ENCODE results near the gene CWC25.
"Not testable (repeated sequence)": the region's sequence is repeated elsewhere in the genome, so short reads cannot be mapped to it uniquely, and the experiment has no call there.

CWC25 gene

DNA sequence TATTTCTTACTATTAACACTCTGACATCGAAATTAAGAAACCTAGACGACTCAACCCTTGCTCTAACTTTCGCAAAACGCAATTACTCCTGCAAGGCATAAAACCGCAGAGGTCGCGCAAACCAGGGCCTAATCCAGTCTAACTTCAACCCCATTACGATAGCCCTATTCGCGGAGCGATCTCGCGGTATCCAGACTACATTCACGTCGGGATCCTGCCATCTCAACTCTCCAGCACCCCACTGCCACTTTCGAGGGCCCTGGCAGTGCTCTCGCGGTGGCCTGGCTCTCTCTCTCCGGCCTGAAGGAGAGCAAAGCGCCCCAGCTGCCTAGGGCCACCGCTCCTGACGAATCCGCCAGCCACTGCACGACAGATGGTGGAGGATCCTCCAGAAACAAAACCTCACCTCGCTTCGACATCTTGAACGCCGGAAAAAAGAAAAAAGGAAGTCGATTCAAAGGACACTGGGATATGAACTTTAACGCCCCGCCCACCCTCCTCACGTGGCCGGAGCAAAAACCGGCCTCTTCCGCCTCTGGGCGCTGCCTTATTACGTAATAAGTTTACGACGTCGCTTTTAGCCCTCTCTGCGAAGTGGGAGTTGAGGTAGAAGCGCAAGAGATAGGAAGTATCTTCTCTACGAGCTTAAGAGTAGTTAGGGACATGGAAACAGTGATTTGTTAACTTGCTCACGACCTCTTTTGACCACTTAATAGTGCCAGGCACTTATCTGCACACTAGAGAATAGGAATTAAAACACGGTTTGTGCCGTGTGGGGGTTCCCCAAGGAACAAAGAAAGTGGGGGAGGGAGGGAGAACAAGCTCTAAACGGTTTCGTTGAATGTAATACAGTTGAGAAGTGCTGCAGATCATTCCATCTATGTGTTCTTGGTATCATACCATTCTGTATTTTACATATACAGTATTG lies 28.4 kb upstream of the CWC25 start, which contains the start of gene RPL23:
Gene RPL23, minus strand, starts transcription at position 430 of the 928 bp plus-strand sequence. Its CDS starts 11 bp downstream, at position 419.
- peak; percentile 93 for DNase-seq (ENCODE audit: low spot score)

DNA sequence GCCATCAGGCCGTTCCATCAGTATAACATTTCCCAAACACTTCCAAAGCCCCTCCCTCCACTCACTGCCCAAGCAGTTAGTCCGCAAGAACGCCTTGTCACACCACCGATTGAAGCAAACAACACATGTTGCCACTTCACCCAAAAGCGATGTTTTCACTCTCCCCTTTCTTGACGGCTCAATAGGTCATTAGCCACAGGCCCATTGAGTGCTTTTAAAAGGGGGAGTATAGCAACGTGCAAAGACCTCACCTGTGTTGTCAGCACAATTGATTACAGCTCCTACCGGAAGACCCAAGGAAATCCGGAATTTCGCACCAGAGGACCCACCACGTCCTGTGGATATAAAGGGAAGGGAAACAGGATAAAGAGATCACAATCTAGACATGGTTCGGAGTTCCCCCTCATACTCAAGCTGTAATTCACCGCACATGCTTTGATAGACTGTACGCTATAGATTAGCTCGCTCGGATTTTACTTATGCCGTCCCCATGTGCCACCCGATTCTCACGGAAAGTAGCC lies 27.7 kb upstream of the CWC25 start:
- FAIRE-seq = no peak
- DNase-seq (ENCODE audit: low spot score) = no peak

More for the DNA sequence above, 28.4 kb upstream of the CWC25 start, which contains the start of gene RPL23:
- FAIRE-seq = no peak

DNA sequence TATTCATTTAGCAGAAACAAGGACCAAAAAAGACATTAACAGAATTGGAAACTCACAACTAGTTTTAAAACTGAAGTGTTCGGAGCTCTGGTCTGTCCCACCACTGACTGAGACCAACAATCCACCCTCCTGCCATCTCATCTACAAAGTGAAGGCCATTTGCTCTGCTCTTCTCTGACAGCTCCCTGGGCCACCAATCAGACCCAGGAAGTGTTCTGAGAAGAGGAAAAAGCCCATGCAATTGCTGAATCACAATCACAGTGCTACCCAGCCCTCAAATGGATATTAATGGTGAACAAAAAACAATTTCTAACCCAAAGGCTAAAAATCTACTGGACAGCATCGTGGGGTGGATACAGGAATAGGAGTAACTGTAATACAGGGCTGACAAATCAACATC lies 26.3 kb upstream of the CWC25 start:
- FAIRE-seq (no peak), DNase-seq (ENCODE audit: low spot score) (no peak)

DNA sequence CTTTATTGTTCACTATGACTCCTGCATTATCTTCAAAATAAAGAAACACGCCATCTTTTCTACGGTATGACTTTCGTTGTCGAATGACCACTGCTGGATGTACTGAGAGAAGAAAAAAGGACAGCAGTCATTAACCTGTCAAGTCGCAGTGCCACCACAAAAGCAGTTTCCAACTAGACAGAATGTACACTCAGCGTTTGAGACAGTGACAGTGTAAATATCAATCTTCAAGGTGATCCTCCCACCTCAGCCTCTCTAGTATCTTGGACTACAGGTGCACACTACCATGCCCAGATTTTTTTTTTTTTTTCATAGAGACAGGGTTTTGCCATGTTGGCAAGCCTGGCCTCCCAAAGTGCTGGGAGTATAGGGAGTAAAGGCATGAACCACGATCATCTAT lies 25.3 kb upstream of the CWC25 start:
- DNase-seq (ENCODE audit: low spot score) = no peak
- FAIRE-seq = no peak

DNA sequence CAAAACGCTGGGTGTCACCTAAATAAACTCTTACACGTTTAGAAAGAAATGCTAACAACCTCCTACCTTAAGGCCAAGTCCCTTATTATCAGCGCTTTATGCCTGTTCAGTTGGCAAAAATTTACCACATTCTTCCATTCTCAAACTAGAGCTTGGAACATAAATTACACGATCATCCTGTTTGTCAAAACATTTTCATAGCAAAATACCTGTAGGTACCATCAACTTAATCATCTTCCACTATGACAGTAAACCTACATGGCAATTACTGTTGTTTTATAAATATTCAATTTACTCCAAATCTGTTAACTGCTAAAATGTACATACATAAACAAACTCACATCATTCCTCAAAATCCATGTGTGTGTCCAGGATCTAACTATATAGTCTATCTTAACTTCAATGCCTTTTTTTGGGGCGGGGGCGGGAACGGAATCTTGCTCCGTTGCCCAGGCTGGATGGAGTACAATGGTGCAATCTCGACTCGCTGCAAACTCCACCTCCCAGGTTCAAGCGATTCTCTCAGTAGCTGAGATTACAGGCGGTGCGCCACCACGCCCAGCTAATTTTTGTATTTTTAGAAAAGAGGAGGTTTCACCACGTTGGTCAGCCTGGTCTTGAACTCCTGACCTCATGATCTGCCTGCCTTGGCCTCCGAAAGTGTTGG lies 24.0 kb upstream of the CWC25 start:
- no peak for FAIRE-seq
- DNase-seq (ENCODE audit: low spot score) = no peak

DNA sequence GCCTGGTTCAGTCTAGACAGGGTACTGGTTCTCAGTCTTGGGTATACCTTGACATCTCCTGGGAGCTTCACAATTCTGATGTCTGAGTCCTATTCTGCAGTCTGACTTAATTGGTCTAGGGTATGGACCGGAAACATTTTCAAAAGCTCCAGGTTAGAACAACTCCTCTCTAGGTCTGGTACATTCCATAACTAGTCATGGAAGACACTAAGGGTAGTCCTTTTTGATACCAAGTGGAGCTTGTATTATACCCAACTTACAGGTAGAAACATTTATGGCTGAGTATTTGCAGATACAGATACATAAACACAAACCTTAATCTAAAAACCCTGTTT lies 23.4 kb upstream of the CWC25 start:
- no peak for DNase-seq (ENCODE audit: low spot score)
- no peak for FAIRE-seq

DNA sequence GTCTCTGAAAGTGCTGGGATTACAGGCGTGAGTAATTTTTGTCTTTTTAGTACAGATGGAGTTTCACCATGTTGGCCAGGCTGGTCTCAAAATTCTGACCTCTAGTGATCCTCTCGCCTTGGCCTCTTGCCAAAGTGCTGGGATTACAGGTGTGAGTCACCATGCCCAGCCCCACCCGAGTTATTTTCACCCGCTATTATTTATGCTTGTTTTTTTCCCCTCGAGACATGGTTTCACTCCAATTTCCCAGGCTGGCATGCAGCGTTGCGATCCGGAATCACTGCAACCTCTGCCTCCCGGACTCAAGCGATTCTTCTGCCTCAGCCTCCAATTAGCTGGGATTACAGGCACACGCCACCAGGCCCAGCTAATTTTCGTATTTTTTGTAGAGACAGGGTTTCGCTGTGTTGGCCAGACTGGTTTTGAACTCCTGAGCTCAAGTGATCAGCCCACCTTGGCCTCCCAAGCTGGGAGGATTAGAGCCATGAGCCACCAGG lies 19.2 kb upstream of the CWC25 start:
- FAIRE-seq = no peak
- DNase-seq (ENCODE audit: low spot score) = no peak

DNA sequence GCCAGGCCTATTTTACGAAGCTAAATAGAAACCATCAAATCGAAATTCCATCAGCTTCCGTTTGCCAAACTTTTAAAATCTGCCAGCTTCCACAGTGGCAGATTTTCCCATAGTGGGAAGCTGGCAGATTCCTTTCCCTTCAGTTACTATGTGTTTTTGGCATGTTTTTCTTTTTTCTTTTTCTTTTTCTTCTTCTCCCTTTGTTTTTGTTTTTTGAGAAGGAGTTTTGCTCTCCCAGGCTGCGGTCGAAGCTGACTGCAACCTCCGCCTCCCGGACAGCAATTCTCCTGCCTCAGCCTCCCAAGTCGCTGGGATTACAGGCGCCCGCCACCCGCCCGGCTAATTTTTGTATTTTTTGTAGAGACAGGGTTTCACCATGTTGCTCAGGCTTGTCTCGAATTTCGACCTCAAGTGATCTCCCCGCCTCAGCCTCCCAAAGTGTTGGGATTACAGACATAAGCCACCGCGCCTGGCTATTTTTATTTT lies 684 bp upstream of the CWC25 start:
- DNase-seq (ENCODE audit: low spot score) = no peak
- FAIRE-seq = no peak

DNA sequence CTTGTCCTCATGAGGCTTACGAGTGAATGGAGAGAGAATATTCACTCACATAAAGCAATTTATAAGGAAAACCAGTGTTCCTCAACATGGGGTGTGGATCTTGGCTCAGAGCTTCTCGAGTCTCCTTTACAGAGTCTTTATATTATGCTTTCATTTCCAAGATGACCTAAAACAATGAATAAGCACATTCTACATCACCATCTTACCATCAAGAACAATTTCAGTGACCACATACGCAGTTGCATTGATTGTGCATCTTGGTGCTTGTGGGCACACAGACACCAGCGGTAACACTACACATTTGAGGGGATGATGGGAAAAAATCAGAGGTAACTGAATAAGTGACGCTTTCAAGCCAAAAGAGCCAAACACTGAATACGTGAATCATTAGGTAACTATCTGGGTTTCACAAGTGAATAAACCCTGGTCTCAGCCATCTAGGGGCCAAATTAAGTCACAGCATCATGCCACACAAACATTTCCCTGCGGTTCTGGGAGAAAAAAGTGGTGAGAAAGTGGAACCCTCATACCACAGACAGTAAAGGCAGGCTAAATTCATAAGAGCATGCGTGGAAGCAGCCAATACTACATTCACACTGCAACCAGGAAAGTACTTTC lies 9.4 kb downstream of the CWC25 start:
- FAIRE-seq = no peak
- DNase-seq (ENCODE audit: low spot score) = no peak

DNA sequence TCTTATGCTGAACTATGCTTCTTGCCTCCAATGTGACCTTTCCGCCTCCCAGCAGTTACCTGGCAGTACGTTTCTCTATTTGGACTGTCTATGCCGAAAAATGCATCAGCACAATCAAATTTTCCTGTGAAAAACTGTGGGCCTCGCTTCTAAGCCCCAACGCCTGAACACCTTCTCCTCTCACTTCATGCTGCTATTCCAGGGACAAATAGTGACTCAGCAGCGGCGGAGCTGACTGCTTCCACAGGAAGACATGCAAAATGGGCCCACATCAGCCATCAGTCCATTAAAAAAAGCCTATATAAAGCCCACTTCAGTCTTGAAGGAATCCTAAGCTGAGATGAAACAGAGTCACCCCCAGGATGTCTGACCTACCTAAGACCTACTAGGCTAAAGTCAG lies 15.3 kb downstream of the CWC25 start:
- FAIRE-seq = no peak
- no peak for DNase-seq (ENCODE audit: low spot score)

DNA sequence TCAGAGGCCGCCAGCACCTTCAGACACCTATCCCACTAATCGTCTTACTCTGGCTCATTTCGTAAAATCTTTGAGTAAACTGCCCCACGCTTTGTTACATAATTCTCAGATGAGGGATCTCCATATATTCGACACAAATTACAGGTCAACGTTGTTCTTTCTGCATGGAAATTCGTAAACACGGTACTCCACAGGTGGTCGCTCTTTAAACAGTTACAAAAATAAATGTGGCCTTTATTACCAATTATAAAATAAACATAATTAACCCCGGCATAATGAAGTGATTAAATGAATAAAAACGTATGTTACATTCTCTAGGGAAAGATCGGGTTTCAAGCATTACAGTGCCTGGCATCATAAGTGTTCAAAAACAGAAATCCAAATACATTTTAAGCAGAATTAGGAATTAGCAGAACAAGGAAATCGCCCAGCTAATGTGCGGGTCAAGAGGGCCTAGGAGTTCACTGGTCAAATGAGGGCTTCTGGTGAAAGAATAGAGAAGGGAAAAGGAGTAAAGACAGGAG lies 24.8 kb downstream of the CWC25 start:
- DNase-seq (ENCODE audit: low spot score) = no peak
- FAIRE-seq = no peak

DNA sequence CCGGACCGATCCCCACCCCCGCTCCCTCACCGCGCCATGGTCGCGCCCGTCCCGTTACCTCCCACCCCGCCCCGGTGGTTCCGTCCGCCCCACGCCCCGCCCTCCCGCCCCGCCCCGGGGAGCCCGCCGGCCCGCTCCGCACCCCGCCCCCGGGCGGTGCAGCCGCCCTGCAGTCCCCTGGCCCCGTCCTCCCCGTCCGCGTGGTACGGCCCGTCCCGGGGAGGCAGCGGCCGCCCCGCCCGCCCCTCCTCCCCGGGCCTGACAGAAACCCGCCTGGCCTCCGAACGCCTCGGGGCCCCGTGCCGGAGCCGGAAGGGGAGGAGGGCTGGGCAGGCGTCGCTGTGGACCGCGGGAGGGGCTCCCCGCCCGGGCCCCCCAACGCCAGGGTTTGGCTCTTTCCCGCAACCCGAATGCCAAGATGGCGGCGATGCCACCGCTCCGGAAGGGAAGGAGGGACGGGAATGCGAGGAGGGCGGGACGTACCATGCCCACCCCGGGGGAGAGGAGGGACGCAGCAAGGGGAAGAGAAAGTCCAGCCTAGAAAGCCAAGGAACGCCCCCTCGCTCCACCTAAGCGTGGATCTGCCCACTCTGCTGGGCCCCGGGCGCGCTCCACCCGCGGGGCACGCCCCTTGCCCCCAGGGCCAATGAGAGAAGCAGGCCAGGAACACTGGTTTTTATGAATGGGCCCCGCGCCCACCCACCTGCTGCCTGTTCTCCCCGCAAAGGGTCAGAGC lies 25.5 kb downstream of the CWC25 start, which contains the start of gene PIP4K2B:
Gene PIP4K2B, minus strand, starts transcription at position 56 of the 736 bp plus-strand sequence. CDS start 132 bp downstream, outside the sequence.
- FAIRE-seq (no peak), DNase-seq (ENCODE audit: low spot score) (peak; percentile 98)

DNA sequence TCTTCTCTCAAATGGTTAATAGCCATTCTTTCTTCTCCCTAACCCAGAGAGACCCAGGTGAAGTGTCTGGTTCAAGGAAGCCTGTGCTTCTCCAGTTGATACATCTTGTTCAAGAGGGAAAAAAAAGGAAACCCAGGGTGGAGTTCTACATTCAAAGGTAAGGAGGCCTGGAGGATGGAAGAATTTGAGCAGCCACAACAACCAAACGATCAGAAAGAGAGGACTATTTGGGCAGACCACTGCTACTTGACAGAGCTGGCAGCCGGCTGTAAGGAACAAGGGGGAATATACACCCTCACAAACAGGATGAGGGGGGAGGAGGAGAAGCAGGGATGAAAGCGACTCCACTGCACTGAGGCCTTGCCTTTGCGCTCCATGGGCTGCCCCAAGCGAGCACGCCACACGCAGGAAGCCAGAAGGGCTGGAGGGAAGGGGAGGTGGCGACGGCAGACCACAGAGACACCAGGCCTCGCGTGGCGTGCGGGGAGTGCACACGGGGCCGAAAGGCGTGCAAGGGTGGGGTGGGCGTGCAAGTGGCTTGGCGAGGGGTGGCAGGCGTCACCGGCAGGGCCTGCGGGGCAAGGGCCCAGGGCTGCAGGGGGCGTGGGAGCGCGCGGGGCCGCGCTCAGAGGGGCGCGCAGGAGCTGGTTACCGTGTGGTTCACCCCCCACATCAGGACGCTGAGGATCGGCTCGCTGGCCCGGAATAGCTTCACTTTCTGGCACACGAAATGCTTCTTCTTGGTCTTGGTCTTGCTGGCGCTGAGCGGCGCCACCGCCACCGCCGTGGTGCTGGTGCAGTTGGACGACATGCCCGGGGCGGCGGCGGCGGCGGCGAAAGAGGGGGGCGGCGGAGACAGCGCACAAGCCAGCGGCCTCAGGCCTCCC lies 26.3 kb downstream of the CWC25 start:
- FAIRE-seq = no peak
- DNase-seq (ENCODE audit: low spot score) = peak; percentile 59

DNA sequence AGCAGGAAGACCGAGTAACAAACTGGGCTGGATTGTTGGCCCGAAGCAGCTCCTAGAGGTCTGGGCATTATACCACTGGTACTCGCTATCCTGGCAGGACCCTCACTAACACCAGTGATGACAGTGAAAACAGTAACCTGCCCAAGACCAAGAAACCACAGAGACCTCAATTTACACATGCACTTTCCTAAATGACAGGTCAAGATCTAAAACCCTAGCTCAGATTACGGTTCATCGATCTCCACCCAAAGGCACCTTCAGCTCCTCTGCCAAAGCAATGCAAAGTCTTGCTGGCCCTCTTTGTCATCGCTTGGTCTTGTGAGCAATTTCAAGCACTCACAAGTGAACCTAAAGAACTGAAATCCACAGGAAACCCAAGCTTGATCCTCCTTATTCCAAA lies 27.3 kb downstream of the CWC25 start:
- DNase-seq (ENCODE audit: low spot score) = no peak
- FAIRE-seq = no peak

DNA sequence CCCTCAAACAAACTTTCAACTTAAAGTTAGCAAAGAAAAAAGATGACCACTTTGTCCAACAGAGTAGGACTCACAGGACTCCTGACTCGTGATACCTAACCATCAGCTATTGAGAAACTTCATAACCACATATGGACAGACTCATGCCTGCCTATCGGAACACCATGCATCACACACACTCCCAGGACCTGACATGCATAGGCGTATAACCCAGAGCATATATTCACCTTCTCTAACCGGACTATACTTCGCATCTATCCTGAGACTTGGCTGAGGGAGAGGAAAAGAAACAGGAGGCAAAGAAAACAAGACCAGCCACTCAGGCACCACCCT lies 28.0 kb downstream of the CWC25 start:
- FAIRE-seq = no peak
- DNase-seq (ENCODE audit: low spot score) = no peak

DNA sequence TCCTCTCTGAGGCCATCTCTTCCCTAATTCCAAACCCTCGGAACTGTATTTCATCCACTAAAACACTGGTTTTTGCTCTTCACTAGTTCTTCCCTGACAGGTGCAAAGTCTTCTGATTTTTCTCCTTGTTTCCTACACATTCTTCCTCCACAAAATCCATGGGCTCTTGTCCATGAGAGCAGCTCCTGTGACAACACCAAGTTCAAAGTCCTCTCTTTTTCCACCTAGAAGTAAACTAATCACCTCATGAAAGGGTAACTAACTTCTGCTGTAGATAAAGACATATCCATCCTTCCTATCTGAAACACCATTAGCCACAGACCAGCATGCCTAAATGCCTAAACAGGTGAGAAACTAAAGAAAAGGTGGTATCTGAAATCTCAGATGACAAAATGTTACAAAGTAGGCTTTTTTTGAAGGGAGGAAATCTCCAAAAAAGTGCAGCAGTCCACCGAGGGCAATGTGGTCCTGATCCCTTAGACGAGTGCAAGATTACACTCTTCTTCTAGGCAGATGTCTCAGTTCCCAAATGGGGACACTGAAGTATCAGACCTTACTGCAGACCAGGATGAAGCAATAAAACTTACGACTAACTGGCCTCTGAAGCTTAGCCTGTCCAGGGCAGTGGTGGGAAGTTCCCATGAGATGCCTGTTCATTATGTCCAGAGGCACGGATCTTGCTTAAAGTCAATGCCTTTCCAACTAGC lies 28.5 kb downstream of the CWC25 start:
- DNase-seq (ENCODE audit: low spot score) (no peak), FAIRE-seq (no peak)

DNA sequence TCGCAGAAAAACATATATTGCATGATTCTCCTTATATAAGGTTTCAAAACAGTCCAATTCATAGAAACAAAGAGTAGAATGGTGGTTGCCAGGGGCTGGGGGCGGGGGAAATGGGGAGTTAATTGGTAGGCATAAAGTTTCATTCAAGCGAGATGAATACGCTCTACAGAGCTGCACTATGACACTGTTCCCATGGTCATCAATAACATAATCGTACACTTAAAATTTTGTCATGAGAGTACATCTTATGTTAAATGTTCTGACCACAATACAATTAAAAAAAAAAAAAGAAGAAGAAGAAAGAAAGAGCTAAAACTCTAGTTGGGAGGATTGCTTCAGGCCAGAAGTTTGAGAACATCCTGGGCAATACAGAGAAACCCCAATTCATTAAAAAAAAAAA lies 30.9 kb downstream of the CWC25 start:
- DNase-seq (ENCODE audit: low spot score) (no peak), FAIRE-seq (no peak)

DNA sequence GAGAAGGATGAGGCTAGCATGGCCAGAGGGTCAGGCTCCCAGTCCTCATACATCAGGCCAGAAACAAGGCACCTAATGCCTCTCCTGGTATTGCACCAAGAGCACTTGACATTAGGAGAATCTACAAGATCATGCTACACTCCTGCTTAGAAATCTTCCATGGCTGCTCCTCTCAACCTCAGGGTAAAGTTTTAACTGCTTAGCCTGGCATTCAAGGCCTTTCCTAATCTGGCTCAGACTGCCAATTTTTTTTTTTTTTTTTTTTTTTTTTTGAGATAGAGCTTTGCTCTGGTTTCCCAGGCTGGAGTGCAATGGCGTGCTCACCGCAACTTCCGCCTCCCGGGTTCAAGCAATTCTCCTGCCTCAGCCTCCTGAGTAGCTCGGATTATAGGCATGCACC lies 34.0 kb downstream of the CWC25 start:
- no peak for FAIRE-seq
- DNase-seq (ENCODE audit: low spot score) = no peak

DNA sequence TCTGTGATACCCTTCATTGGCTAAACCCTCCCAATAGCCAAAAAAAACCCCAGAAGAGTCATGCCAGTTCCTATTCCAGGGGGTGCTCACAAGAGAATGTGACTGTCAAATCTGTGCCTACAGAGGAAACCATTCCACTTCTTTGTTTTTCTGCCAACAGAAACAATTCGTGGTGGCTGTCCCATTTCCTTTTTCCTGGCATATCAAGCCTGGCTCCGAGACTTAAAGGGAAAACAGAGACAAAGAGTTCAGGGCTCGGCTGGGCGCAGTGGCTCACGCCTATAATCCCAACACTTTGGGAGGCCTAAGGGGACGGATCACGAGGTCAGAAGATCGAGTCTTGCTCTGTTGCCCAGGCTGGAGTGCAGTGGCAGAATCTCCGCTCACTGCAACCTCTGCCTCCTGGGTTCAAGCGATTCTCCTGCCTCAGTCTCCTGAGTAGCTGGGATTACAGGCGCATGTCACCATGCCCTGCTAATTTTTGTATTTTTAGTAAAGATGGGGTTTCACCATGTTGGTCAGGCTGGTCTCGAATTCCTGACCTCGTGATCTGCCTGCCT lies 34.9 kb downstream of the CWC25 start:
- not testable (repeated sequence) for FAIRE-seq

More for the DNA sequence above, 34.9 kb downstream of the CWC25 start:
- DNase-seq (ENCODE audit: low spot score) = not testable (repeated sequence)

All from urothelium cell line (cell line).